ENCODE data around the gene ZNF473.
"Not testable (repeated sequence)": the region's sequence is repeated elsewhere in the genome, so short reads cannot be mapped to it uniquely, and the experiment has no call there.

Gene ZNF473

DNA sequence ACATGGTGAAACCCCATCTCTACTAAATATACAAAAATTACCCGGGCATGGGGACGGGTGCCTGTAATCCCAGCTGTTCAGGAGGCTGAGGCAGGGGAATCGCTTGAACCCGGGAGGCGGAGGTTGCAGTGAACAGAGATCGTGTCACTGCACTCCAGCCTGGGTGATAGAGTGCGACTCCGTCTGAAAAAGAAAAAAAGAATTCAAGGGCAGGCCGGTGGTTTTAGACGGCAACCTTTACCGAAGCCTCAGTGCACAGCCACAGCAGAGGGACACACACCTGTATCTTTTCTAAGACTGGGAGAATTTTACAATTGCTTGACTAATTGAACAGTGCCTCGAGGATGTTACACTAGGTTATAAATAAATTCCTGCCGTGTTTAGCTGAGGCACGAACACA is 73.9 kb downstream of the ZNF473 start:
- H3K36me3 ChIP-seq (ENCODE audit: control insufficient read depth in 2 of 2, insufficient read depth in 2 of 2, low read length in 2 of 2); H3K9ac ChIP-seq (ENCODE audit: low read length in 2 of 2); H3K4me1 ChIP-seq (ENCODE audit: control insufficient read depth, insufficient read depth, low read length); H3K27ac ChIP-seq (ENCODE audit: low read length); H3K4me3 ChIP-seq (ENCODE audit: low read length in 2 of 2); H3K9me3 ChIP-seq (ENCODE audit: control insufficient read depth in 2 of 2, low read length in 2 of 2); H3K27me3 ChIP-seq (ENCODE audit: control insufficient read depth in 1 of 2, insufficient read depth in 2 of 2, low read length in 2 of 2): not testable (repeated sequence)

DNA sequence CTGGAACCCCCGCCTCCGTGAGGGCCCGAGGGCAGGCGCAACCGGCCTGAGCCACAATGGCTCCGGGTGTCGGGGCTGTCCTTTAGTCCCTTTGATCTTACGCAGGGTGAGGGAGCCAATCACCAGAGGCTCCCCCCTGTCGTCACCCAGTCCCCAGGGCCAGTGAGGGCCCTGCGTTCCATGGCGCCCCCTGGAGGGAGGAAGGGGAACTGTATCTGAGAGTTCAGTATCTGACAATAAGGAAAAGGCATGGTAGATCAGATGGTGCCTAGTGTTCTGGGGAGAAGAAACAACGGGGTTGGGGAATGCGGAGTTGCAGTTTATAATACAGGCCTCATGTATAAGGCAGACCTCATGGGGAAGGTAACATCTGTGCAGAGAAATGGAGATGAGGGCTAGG is 75.1 kb downstream of the ZNF473 start:
- not testable (repeated sequence) for H3K4me3 ChIP-seq (ENCODE audit: low read length in 2 of 2); H3K9me3 ChIP-seq (ENCODE audit: control insufficient read depth in 2 of 2, low read length in 2 of 2); H3K27ac ChIP-seq (ENCODE audit: low read length); H3K4me1 ChIP-seq (ENCODE audit: control insufficient read depth, insufficient read depth, low read length); H3K27me3 ChIP-seq (ENCODE audit: control insufficient read depth in 1 of 2, insufficient read depth in 2 of 2, low read length in 2 of 2); H3K36me3 ChIP-seq (ENCODE audit: control insufficient read depth in 2 of 2, insufficient read depth in 2 of 2, low read length in 2 of 2); H3K9ac ChIP-seq (ENCODE audit: low read length in 2 of 2)
